Renal cortex interstitium (tissue), 15 donors: ENCODE results near the gene POF1B. TPM values are rescaled to one million over a fixed set of nuclear protein-coding genes. Genes with fewer than 3 reads are reported as not detected.
"Not testable (repeated sequence)": the region's sequence is repeated elsewhere in the genome, so short reads cannot be mapped to it uniquely, and the experiment has no call there.

Source experiments
- DNase-seq, 11 donors: peaks; one replicate each; pipeline ENCODE4 v3.0.0-alpha.2; 2013; ENCODE audit warnings: low read depth in 9 of 11, low spot score in 4 of 11; ENCODE audit errors: extremely low read depth in 1 of 11
- long read RNA-seq, 16 experiments: transcript quantifications; one replicate each; lab custom pipeline, GENCODE V29; 2026
- polyA plus RNA-seq, 3 donors: library from polyadenylated mRNA; unstranded; fragments of 120-200 nt; gene quantifications; one replicate each; pipeline ENCODE4 v1.2.1, GENCODE V29; 2013; ENCODE audit not compliant: insufficient read length in 3 of 3

POF1B gene
- under 1 TPM; 0.33 to 0.38 (median 0.34) TPM for polyA plus RNA-seq
- long read RNA-seq, donor 1: 0 reads
- long read RNA-seq, donor 2: 0 reads
- long read RNA-seq, donor 3: 0 reads
- long read RNA-seq, donor 4: 0 reads
- long read RNA-seq, donor 5: 0 reads
- long read RNA-seq, donor 6: 0 reads
- long read RNA-seq, donor 7: 0 reads
- long read RNA-seq, donor 8: 0 reads
- long read RNA-seq, donor 9: 0 reads
- long read RNA-seq, donor 10: 0 reads
- long read RNA-seq, donor 11: 0 reads
- long read RNA-seq, donor 12: 0 reads
- long read RNA-seq, donor 13: 0 reads
- long read RNA-seq, donor 14: 0 reads
- long read RNA-seq, donor 15: 0 reads
- long read RNA-seq, donor 16: 0 reads

GRCh38 chrX:85379174-85379907, at the start of gene POF1B:
POF1B (minus strand) TSS chrX:85379665; CDS start chrX:85379454, 211 bp downstream.
- no peak for DNase-seq

- no peak for DNase-seq
These were observed 49.6 kb upstream of the POF1B start for GRCh38 chrX:85429066-85429465.

- DNase-seq: no peak
These were observed 39.8 kb upstream of the POF1B start for GRCh38 chrX:85419293-85419692.

GRCh38 chrX:85391878-85392238, 12.4 kb upstream of the POF1B start:
- no peak for DNase-seq

GRCh38 chrX:85391185-85391877, 11.9 kb upstream of the POF1B start:
- DNase-seq: no peak

- no peak for DNase-seq
These were observed 2.1 kb upstream of the POF1B start for GRCh38 chrX:85381602-85382001.

GRCh38 chrX:85378461-85378860, 1.0 kb downstream of the POF1B start:
- no peak for DNase-seq

- no peak for DNase-seq
These were observed 4.1 kb downstream of the POF1B start for GRCh38 chrX:85375333-85375738.

- no peak for DNase-seq
These were observed 14.0 kb downstream of the POF1B start for GRCh38 chrX:85365370-85365995.

- DNase-seq: no peak
These were observed 20.4 kb downstream of the POF1B start for GRCh38 chrX:85359051-85359450.

- no peak for DNase-seq
These were observed 33.9 kb downstream of the POF1B start for GRCh38 chrX:85345523-85345922.

- no peak for DNase-seq
These were observed 52.5 kb downstream of the POF1B start for GRCh38 chrX:85327060-85327333.

- DNase-seq: no peak
These were observed 53.0 kb downstream of the POF1B start for GRCh38 chrX:85326234-85327059.

GRCh38 chrX:85311348-85311747, 68.1 kb downstream of the POF1B start:
- DNase-seq: not testable (repeated sequence)

GRCh38 chrX:85309717-85310116, 69.7 kb downstream of the POF1B start:
- DNase-seq: no peak

- DNase-seq: no peak
These were observed 75.9 kb downstream of the POF1B start for GRCh38 chrX:85303544-85303943.

- no peak for DNase-seq
These were observed 90.3 kb downstream of the POF1B start for GRCh38 chrX:85288992-85289723.

- not testable (repeated sequence) for DNase-seq
These were observed 94.2 kb downstream of the POF1B start for GRCh38 chrX:85285286-85285685.
